ENCODE results near the gene PCBD1.

The PCBD1 gene

GRCh38 chr10:70898687-70899086 lies 10.3 kb upstream of the PCBD1 start:
- Histone ChIP-seq H3K4me2 (ENCODE audit: low read length) (no peak overlapping the region), H2AFZ (ENCODE audit: low read depth, low read length) (no peak overlapping the region), H4K20me1 (ENCODE audit: insufficient read depth, low read length) (no peaks in the 10 kb centered on the region), H3K36me3 (replicated peaks; ENCODE audit: low read depth, low read length) (no peaks in the 10 kb centered on the region), H3K4me3 (ENCODE audit: low read length) (no peak overlapping the region), H3K9ac (ENCODE audit: low read length) (no peak overlapping the region), H3K4me1 (ENCODE audit: low read length) (no peaks in the 10 kb centered on the region), H3K27ac (ENCODE audit: low read length) (no peak overlapping the region), H3K27me3 (ENCODE audit: low read depth, low read length) (no peaks in the 10 kb centered on the region), H3K79me2 (ENCODE audit: low read length) (no peaks in the 10 kb centered on the region), H3K9me3 (ENCODE audit: insufficient read depth, low read length) (no peaks in the 10 kb centered on the region)
- TF ChIP-seq CTCF (IDR thresholded peaks at IDR 0.05; ENCODE audit: low read depth, low read length) (no peak), EZH2phosphoT487 (IDR thresholded peaks at IDR 0.05; ENCODE audit: low read depth) (no peak)

GRCh38 chr10:70896551-70896950 lies 8.2 kb upstream of the PCBD1 start:
- H2AFZ ChIP-seq (ENCODE audit: low read depth, low read length), result no peak overlapping the region
- no peaks in the 10 kb centered on the region for H3K4me1 ChIP-seq (ENCODE audit: low read length)
- no peak overlapping the region for H3K27ac ChIP-seq (ENCODE audit: low read length)
- H3K4me2 ChIP-seq (ENCODE audit: low read length), result no peak overlapping the region
- no peaks in the 10 kb centered on the region for H3K27me3 ChIP-seq (ENCODE audit: low read depth, low read length)
- H3K9ac ChIP-seq (ENCODE audit: low read length), result no peak overlapping the region
- H3K4me3 ChIP-seq (ENCODE audit: low read length), result no peak overlapping the region
- TF ChIP-seq CTCF (IDR thresholded peaks at IDR 0.05; ENCODE audit: low read depth, low read length) (no peak), EZH2phosphoT487 (IDR thresholded peaks at IDR 0.05; ENCODE audit: low read depth) (no peak)
- no peaks in the 10 kb centered on the region for H4K20me1 ChIP-seq (ENCODE audit: insufficient read depth, low read length)
- H3K36me3 ChIP-seq (replicated peaks; ENCODE audit: low read depth, low read length), result no peaks in the 10 kb centered on the region
- no peaks in the 10 kb centered on the region for H3K79me2 ChIP-seq (ENCODE audit: low read length)
- no peaks in the 10 kb centered on the region for H3K9me3 ChIP-seq (ENCODE audit: insufficient read depth, low read length)

GRCh38 chr10:70894416-70894815 lies 6.1 kb upstream of the PCBD1 start:
- Histone ChIP-seq H3K36me3 (replicated peaks; ENCODE audit: low read depth, low read length) (no peaks in the 10 kb centered on the region), H4K20me1 (ENCODE audit: insufficient read depth, low read length) (no peaks in the 10 kb centered on the region), H3K4me1 (ENCODE audit: low read length) (no peaks in the 10 kb centered on the region), H3K9ac (ENCODE audit: low read length) (no peak overlapping the region), H2AFZ (ENCODE audit: low read depth, low read length) (no peak overlapping the region), H3K27me3 (ENCODE audit: low read depth, low read length) (no peaks in the 10 kb centered on the region), H3K27ac (ENCODE audit: low read length) (no peak overlapping the region), H3K9me3 (ENCODE audit: insufficient read depth, low read length) (no peaks in the 10 kb centered on the region), H3K4me3 (ENCODE audit: low read length) (no peak overlapping the region), H3K79me2 (ENCODE audit: low read length) (no peaks in the 10 kb centered on the region), H3K4me2 (ENCODE audit: low read length) (no peak overlapping the region)
- TF ChIP-seq CTCF (IDR thresholded peaks at IDR 0.05; ENCODE audit: low read depth, low read length) (no peak), EZH2phosphoT487 (IDR thresholded peaks at IDR 0.05; ENCODE audit: low read depth) (no peak)

GRCh38 chr10:70893227-70894006 lies 5.1 kb upstream of the PCBD1 start:
- Histone ChIP-seq H3K4me3 (ENCODE audit: low read length) (no peak overlapping the region), H3K36me3 (replicated peaks; ENCODE audit: low read depth, low read length) (no peaks in the 10 kb centered on the region), H3K4me1 (ENCODE audit: low read length) (peaks cover 5% of the 10 kb centered on the region), H3K9ac (ENCODE audit: low read length) (no peak overlapping the region), H4K20me1 (ENCODE audit: insufficient read depth, low read length) (no peaks in the 10 kb centered on the region), H3K27ac (ENCODE audit: low read length) (no peak overlapping the region), H2AFZ (ENCODE audit: low read depth, low read length) (no peak overlapping the region), H3K9me3 (ENCODE audit: insufficient read depth, low read length) (no peaks in the 10 kb centered on the region), H3K27me3 (ENCODE audit: low read depth, low read length) (no peaks in the 10 kb centered on the region), H3K4me2 (ENCODE audit: low read length) (no peak overlapping the region), H3K79me2 (ENCODE audit: low read length) (no peaks in the 10 kb centered on the region)
- TF ChIP-seq CTCF (IDR thresholded peaks at IDR 0.05; ENCODE audit: low read depth, low read length) (no peak), EZH2phosphoT487 (IDR thresholded peaks at IDR 0.05; ENCODE audit: low read depth) (no peak)
